Measurements from ENCODE around the gene NAGLU. TPM values are rescaled to one million over a fixed set of nuclear protein-coding genes. Genes with fewer than 3 reads are reported as not detected.
A peak's percentile ranks its signal among the peaks of the same experiment; 100 is the strongest.

The NAGLU gene
- total and polyA plus RNA-seq, 10 of the 15 experiments (the other 5 are each of a cell fraction or from before 2014, with no cell fraction given): 0.23 to 27.5 (median 8.9) TPM

DNA sequence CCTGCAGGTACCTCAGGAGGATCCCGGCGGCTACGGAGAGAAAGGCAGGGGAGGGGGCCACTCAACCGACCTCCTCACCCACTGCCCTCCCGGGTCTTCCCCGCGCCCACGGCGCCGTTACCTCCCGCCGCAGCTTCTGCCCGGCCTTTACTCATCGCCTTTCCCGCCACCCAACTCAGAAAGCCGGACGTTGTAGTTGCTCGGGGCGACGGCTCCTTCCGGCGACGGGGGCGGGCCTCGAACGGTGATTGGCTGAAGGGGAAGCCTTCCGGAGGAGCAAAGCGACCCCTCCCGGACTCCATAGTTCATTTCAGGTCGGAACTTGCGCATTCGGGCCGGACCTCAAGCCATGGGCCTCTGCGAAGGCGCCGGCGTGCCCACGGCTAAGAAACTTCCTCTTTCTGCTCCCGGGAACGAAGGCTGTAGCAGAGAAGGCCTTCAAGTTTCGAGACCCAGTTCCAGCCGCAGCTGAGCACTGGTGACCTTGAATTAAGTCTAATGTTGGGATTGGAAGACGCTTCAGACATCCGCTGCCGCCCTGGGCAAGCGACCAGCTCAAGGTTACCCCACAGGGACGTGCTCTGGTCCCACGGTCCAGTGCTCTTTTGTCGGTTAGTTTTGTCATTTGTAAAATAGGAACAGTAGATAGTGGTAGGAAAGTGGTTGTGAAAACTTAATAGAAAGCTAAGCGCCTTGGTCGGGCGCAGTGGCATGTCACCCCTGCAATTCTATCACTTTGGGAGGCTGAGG is 41.7 kb downstream of the NAGLU start, which contains the start of gene PSMC3IP (continued):
- TF ChIP-seq SUZ12 (IDR thresholded peaks at IDR 0.05; ENCODE audit: unreplicated experiment): no peak
- peak; percentile 85 for TF ChIP-seq MXI1 (IDR thresholded peaks at IDR 0.05; ENCODE audit: low read depth, low read length)
- TF ChIP-seq POLR2A (IDR thresholded peaks at IDR 0.05; ENCODE audit: low read depth, low read length): peak; percentile 85
- TF ChIP-seq, protein P1, sequence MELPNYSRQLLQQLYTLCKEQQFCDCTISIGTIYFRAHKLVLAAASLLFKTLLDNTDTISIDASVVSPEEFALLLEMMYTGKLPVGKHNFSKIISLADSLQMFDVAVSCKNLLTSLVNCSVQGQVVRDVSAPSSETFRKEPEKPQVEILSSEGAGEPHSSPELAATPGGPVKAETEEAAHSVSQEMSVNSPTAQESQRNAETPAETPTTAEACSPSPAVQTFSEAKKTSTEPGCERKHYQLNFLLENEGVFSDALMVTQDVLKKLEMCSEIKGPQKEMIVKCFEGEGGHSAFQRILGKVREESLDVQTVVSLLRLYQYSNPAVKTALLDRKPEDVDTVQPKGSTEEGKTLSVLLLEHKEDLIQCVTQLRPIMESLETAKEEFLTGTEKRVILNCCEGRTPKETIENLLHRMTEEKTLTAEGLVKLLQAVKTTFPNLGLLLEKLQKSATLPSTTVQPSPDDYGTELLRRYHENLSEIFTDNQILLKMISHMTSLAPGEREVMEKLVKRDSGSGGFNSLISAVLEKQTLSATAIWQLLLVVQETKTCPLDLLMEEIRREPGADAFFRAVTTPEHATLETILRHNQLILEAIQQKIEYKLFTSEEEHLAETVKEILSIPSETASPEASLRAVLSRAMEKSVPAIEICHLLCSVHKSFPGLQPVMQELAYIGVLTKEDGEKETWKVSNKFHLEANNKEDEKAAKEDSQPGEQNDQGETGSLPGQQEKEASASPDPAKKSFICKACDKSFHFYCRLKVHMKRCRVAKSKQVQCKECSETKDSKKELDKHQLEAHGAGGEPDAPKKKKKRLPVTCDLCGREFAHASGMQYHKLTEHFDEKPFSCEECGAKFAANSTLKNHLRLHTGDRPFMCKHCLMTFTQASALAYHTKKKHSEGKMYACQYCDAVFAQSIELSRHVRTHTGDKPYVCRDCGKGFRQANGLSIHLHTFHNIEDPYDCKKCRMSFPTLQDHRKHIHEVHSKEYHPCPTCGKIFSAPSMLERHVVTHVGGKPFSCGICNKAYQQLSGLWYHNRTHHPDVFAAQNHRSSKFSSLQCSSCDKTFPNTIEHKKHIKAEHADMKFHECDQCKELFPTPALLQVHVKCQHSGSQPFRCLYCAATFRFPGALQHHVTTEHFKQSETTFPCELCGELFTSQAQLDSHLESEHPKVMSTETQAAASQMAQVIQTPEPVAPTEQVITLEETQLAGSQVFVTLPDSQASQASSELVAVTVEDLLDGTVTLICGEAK (IDR thresholded peaks at IDR 0.05; ENCODE audit: borderline replicate concordance): peak; percentile 96
- TF ChIP-seq SIN3A (IDR thresholded peaks at IDR 0.05; ENCODE audit: low read depth, low read length): peak; percentile 98
- TF ChIP-seq, protein P2, sequence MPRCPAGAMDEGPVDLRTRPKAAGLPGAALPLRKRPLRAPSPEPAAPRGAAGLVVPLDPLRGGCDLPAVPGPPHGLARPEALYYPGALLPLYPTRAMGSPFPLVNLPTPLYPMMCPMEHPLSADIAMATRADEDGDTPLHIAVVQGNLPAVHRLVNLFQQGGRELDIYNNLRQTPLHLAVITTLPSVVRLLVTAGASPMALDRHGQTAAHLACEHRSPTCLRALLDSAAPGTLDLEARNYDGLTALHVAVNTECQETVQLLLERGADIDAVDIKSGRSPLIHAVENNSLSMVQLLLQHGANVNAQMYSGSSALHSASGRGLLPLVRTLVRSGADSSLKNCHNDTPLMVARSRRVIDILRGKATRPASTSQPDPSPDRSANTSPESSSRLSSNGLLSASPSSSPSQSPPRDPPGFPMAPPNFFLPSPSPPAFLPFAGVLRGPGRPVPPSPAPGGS (IDR thresholded peaks at IDR 0.05; ENCODE audit: borderline replicate concordance, insufficient read depth, low read depth, low read length, poor library complexity, severe bottlenecking): peak; percentile 69
- TF ChIP-seq EED (IDR thresholded peaks at IDR 0.05; ENCODE audit: low read depth): no peak
- TF ChIP-seq EP300 (IDR thresholded peaks at IDR 0.05; ENCODE audit: borderline replicate concordance in 1 of 2, control insufficient read depth in 1 of 2, low read depth in 2 of 2, low read length in 2 of 2): no peak
- peak; percentile 66 for TF ChIP-seq HCFC1 (IDR thresholded peaks at IDR 0.05; ENCODE audit: low read length)
- peak; percentile 87 for TF ChIP-seq POLR2AphosphoS5 (IDR thresholded peaks at IDR 0.05; ENCODE audit: low read length)
- TF ChIP-seq RUNX3 (IDR thresholded peaks at IDR 0.05; ENCODE audit: low read length): peak; percentile 22; the same call in 1 of the 2 replicates
- TF ChIP-seq, protein P3, sequence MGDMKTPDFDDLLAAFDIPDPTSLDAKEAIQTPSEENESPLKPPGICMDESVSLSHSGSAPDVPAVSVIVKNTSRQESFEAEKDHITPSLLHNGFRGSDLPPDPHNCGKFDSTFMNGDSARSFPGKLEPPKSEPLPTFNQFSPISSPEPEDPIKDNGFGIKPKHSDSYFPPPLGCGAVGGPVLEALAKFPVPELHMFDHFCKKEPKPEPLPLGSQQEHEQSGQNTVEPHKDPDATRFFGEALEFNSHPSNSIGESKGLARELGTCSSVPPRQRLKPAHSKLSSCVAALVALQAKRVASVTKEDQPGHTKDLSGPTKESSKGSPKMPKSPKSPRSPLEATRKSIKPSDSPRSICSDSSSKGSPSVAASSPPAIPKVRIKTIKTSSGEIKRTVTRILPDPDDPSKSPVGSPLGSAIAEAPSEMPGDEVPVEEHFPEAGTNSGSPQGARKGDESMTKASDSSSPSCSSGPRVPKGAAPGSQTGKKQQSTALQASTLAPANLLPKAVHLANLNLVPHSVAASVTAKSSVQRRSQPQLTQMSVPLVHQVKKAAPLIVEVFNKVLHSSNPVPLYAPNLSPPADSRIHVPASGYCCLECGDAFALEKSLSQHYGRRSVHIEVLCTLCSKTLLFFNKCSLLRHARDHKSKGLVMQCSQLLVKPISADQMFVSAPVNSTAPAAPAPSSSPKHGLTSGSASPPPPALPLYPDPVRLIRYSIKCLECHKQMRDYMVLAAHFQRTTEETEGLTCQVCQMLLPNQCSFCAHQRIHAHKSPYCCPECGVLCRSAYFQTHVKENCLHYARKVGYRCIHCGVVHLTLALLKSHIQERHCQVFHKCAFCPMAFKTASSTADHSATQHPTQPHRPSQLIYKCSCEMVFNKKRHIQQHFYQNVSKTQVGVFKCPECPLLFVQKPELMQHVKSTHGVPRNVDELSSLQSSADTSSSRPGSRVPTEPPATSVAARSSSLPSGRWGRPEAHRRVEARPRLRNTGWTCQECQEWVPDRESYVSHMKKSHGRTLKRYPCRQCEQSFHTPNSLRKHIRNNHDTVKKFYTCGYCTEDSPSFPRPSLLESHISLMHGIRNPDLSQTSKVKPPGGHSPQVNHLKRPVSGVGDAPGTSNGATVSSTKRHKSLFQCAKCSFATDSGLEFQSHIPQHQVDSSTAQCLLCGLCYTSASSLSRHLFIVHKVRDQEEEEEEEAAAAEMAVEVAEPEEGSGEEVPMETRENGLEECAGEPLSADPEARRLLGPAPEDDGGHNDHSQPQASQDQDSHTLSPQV (IDR thresholded peaks at IDR 0.05): no peak
- no peak for TF ChIP-seq NBN (IDR thresholded peaks at IDR 0.05)
- TF ChIP-seq NR2C1 (IDR thresholded peaks at IDR 0.05): peak; percentile 87
- peak; percentile 94 for TF ChIP-seq NFYB (IDR thresholded peaks at IDR 0.05; ENCODE audit: insufficient read depth, low read depth, low read length)
- 0 out of 2 replicates have a peak, but pooled peaks have one; percentile 7 for TF ChIP-seq SMC3 (IDR thresholded peaks at IDR 0.05; ENCODE audit: borderline replicate concordance, low read length)
- TF ChIP-seq YY1 (IDR thresholded peaks at IDR 0.05; ENCODE audit: low read depth, low read length): peak; percentile 75; the same call in 1 of the 2 replicates
- TF ChIP-seq LARP7 (IDR thresholded peaks at IDR 0.05): peak; percentile 60
- TF ChIP-seq ZBTB33 (IDR thresholded peaks at IDR 0.05): no peak

All from GM12878 (cell line).